Measurements from ENCODE around the gene FNDC3B. TPM values are rescaled to one million over a fixed set of nuclear protein-coding genes. Genes with fewer than 3 reads are reported as not detected.

The FNDC3B gene
- total RNA-seq, 2 donors from 2014 or later, result 57.6 to 69.3 TPM

DNA sequence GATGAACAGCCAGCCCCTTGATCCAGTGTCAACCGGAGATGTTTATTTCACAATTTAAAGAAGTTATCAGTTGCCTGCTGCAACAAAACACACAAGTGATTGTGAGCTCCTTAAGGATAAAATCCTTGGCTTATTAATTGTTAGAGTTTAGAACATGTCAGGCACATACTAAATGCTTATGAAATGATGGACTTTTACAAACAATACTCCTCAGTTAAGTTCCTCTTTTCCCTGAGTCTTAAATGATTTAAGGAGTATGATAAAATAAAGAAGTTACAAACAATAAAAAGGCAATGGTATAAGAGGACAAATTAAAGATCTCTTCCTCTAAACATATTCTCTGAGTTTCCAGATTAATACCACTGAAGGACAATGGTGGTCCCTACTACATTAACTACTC lies 403.2 kb downstream of the FNDC3B start:
- Histone ChIP-seq H3K9me3 (no peaks in the 10 kb centered on the region), H3K4me1 (peaks cover 0 to 2% of the 10 kb centered on the region in 2 donors), H3K27me3 (peaks cover 0 to 4% of the 10 kb centered on the region in 2 donors), H3K27ac (no peak overlapping the region), H3K4me3 (no peak overlapping the region), H3K36me3 (no peaks in the 10 kb centered on the region)
- no peak for DNase-seq (ENCODE audit: low spot score)
- TF ChIP-seq, protein P1, sequence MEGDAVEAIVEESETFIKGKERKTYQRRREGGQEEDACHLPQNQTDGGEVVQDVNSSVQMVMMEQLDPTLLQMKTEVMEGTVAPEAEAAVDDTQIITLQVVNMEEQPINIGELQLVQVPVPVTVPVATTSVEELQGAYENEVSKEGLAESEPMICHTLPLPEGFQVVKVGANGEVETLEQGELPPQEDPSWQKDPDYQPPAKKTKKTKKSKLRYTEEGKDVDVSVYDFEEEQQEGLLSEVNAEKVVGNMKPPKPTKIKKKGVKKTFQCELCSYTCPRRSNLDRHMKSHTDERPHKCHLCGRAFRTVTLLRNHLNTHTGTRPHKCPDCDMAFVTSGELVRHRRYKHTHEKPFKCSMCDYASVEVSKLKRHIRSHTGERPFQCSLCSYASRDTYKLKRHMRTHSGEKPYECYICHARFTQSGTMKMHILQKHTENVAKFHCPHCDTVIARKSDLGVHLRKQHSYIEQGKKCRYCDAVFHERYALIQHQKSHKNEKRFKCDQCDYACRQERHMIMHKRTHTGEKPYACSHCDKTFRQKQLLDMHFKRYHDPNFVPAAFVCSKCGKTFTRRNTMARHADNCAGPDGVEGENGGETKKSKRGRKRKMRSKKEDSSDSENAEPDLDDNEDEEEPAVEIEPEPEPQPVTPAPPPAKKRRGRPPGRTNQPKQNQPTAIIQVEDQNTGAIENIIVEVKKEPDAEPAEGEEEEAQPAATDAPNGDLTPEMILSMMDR (IDR thresholded peaks at IDR 0.05), result no peak

DNA sequence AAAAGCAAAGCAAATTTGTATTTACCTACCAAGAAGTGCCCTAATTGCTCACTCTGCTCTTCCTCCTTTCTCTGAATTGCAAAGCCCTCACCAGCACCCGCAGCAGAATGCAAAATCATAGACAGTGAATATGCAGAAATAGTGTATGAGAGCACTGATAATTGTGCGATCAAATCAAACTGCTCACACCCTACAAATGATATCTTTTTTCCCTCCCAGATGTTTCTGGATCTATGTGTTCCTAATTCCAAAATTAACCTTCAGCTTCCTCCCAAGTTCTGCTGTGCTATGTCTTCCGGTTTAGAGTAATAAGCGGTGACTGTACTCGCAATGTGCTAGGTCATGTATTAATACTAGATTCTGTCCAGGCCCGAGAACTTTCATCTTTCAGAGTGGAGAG lies 405.4 kb downstream of the FNDC3B start:
- Histone ChIP-seq H3K4me1 (peaks cover 0 to 21% of the 10 kb centered on the region in 2 donors), H3K36me3 (no peaks in the 10 kb centered on the region), H3K9me3 (no peaks in the 10 kb centered on the region), H3K27me3 (peaks cover 10 to 25% of the 10 kb centered on the region in 2 donors), H3K27ac (no peak overlapping the region), H3K4me3 (no peak overlapping the region)
- DNase-seq (ENCODE audit: low spot score), result no peak
- TF ChIP-seq, protein P1 (IDR thresholded peaks at IDR 0.05), result no peak

DNA sequence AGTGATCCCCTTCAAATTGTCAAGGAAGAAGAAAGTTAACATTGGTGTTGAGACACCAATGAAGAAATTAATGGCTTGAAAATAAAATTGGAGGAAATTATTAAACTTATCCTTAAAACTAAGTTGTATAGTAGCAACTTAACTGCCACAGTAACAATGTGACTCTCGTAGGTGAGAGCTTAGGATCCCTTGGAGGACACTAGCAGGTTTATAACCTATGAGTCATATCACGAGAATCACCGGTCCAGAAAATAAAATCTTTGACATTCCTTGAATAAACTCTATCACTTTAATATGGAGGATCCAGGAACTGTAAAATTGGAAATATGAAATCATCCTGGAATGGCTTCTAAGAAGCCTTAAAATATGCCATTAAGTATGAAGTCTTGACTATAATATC lies 406.8 kb downstream of the FNDC3B start:
- H3K27ac ChIP-seq, result no peak overlapping the region
- H3K27me3 ChIP-seq, result peaks cover 18 to 25% of the 10 kb centered on the region in 2 donors
- no peaks in the 10 kb centered on the region for H3K36me3 ChIP-seq
- no peak for DNase-seq (ENCODE audit: low spot score)
- TF ChIP-seq, protein P1 (IDR thresholded peaks at IDR 0.05), result no peak
- H3K9me3 ChIP-seq, result no peaks in the 10 kb centered on the region
- H3K4me1 ChIP-seq, result peaks cover 0 to 23% of the 10 kb centered on the region in 2 donors
- H3K4me3 ChIP-seq, result no peak overlapping the region

DNA sequence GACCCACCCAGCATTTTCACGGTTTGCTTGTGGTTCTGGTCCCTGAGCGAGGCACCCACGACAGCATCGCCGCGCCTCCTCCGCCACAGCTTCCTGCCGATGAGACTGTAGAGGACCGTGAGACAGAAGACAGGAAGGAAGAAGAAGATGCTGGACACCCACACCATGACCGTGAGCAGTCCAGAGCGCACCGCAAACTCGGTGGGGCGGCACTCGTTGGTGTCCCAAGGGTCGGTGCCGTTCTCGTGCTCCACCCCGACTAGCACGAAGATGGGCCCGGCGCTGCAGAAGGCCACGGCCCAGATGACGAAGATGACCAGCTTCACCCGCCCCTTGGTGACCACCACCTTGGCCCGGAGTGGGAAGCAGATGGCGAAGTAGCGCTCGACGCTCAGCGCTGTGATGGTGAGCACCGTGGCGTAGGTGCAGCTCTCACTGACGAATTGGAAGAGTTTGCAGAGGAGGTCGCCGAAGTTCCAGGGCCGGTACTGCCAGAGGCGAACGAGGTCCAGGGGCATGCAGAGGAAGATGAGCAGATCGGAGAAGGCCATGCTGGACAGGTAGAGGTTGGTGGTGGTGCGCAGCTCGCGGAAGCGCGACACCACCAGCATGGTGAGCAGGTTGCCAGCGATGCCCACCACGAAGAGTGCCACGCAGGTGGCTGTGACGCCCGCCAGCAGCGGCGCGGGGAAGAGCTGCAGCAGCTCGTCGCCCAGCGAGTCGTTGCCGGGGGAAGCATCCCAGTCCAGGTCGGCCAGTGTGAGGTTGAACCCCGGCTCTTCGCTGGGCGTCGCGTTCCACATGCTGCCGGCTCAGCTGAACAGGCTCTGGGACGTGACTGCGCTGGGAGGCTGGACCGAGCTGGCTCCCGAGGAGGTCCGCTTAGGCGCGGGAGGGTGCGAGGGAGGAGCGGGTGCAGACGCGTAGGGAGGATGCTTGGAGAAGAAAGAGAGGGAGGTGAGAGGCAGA lies 408.5 kb downstream of the FNDC3B start, which contains the start of gene GHSR:
TSS of gene GHSR (minus strand) at position 846 of the 969 bp plus-strand sequence. CDS start at position 803, 43 bp downstream.
- no peak within 1 kb of the TSS for H3K4me3 ChIP-seq

DNA sequence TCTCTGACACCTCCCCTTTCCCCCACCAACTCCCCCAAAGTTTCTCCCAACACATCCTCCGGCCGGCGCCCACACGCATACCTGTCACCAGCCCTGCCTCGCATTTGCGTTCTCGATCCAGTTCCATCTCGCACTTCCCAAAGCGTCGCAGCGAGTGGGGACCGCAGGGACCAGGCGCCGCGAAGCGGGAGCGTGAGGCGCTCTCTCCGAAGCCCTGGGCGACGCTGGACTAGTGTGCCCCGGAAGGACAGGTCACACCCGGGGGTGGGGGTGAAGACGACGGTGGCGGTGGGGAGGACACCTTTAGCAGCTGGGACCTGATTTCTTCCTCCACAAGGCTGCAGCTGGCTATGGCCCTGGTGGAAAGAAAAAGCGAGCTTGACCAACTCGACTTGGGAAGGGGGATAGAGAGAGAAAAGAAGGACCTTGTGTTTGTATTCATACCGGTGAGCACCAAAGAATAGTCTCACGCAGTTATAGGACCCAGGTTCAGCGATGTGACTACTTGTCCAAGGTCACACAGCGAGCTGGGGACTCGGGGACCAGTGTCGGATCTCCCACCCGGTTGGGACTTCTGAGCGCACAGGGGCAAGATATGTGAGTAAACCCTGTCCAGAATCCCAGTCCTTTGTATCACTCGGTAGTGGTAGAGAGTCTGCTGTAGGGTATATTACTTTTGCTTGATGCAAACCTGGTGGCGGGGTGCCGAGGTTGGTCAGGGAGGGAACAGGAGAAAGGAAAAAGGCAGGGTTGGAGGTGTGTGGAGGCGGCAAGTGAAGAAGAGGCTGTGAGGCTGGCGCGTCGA lies 409.5 kb downstream of the FNDC3B start:
- H3K27me3 ChIP-seq, result peaks cover 18 to 25% of the 10 kb centered on the region in 2 donors
- no peak overlapping the region for H3K27ac ChIP-seq
- DNase-seq (ENCODE audit: low spot score), result no peak
- no peaks in the 10 kb centered on the region for H3K36me3 ChIP-seq
- no peaks in the 10 kb centered on the region for H3K9me3 ChIP-seq
- TF ChIP-seq, protein P1 (IDR thresholded peaks at IDR 0.05), result no peak
- no peak overlapping the region for H3K4me3 ChIP-seq
- peaks cover 0 to 23% of the 10 kb centered on the region in 2 donors for H3K4me1 ChIP-seq

More for the DNA sequence above, 408.5 kb downstream of the FNDC3B start, which contains the start of gene GHSR:
- Histone ChIP-seq H3K9me3 (no peaks in the 10 kb centered on the region), H3K27me3 (peaks cover 18 to 25% of the 10 kb centered on the region in 2 donors), H3K4me1 (peaks cover 0 to 23% of the 10 kb centered on the region in 2 donors), H3K27ac (no peak within 1 kb of the TSS), H3K36me3 (no peaks in the 10 kb centered on the region)
- TF ChIP-seq, protein P1 (IDR thresholded peaks at IDR 0.05), result no peak
- no peak for DNase-seq (ENCODE audit: low spot score)

Measured in right atrium auricular region (tissue), 2 donors.